NCI-H524 treated with DMSO at 0.1 percent for 48 hours (cell line): ENCODE results near the gene BBS9.
"Not testable (repeated sequence)": the region's sequence is repeated elsewhere in the genome, so short reads cannot be mapped to it uniquely, and the experiment has no call there.

ENCODE experiments used
- DNase-seq: peaks from one replicate; lab custom pipeline; 2025; lab: John Stamatoyannopoulos, UW

Gene BBS9

DNA sequence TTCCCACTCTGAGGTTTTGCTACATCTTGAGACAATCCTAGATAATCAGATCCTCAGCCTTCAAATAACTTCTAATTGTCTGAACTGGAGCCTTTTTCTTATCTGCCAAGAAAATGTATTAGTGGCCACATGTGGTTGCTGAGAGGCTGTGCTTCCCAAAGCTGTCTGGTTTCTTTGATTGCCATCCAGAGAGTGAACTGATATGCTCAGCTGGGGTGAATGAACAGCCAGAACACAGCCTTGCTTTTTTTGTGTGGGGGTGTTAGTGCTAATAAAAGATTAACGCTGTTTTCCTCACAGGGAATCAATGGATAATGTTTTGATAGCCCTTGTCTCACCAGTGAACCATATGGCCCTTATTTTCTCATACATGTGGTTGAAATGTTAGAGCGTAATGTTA, 66.9 kb downstream of the BBS9 start:
- DNase-seq, result peak; percentile 72

GRCh38 chr7:33200282-33200681, 70.9 kb downstream of the BBS9 start:
- DNase-seq, result no peak

DNA sequence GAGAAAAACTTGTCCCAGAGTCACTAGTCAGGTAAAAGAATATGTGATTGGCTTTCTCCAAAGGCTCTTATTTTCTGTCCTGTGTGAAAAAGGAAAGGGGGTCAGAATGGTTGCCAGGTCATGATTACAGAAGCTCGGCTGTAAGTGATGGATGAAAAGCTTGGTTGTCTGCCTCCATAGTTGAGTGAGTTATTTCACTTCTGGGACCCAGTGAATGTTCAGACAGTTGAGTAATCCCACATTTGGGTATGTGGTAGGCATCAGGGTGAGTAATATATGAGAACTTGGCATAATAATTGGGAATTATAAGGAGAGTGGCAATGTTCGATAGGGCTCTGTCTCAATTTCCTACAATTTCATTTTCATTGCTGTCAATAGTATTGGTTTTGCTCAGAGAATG, 72.5 kb downstream of the BBS9 start:
- no peak for DNase-seq

GRCh38 chr7:33210958-33211357, 81.6 kb downstream of the BBS9 start:
- no peak for DNase-seq

GRCh38 chr7:33212144-33212543, 82.8 kb downstream of the BBS9 start:
- no peak for DNase-seq

DNA sequence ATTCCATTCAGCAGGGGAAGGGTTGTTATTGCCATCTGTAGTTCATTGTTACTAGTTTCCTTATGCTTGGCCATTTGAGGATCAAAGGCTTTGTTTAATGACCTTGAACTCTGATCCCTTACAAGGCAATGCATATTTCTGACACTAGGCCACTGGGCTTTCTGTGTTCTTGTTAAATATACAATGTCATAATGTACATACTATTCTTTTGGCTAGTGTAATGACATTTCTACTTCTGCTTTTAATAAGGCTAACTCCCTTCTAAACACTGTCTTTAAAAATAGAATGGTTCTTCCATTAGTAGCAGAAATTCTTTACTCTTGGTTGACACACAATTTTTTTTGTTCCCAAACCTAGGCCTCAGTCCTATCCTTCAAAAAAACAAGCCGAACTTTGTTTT, 86.6 kb downstream of the BBS9 start:
- no peak for DNase-seq

GRCh38 chr7:33217595-33217994, 88.2 kb downstream of the BBS9 start:
- DNase-seq, result no peak

- not testable (repeated sequence) for DNase-seq
Observed at GRCh38 chr7:33218841-33219535, 89.6 kb downstream of the BBS9 start.

GRCh38 chr7:33220231-33220630, 90.9 kb downstream of the BBS9 start:
- no peak for DNase-seq

DNA sequence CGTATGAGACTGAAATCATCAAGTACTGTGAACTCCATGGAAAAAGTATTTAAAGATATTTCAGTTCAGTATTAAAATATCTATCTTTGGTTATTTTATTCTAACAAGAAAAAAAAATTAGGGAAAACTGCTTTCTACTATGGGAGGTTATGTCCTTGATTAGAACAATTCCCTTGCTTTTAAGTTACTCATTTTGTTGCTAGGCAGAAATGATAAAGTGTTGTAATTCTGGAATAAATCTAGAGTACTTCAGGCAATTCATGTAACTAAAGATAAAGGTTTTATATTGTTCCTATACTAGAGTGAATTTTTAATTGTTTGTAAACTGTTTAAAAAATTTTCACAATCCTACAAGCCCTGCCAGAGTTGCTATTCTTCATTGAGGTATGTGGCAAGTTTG, 92.0 kb downstream of the BBS9 start:
- DNase-seq, result no peak

GRCh38 chr7:33232632-33233145, 103.3 kb downstream of the BBS9 start:
- DNase-seq, result no peak

- DNase-seq, result no peak
Observed at GRCh38 chr7:33233659-33234058, 104.3 kb downstream of the BBS9 start.

GRCh38 chr7:33237036-33237435, 107.7 kb downstream of the BBS9 start:
- DNase-seq, result no peak

DNA sequence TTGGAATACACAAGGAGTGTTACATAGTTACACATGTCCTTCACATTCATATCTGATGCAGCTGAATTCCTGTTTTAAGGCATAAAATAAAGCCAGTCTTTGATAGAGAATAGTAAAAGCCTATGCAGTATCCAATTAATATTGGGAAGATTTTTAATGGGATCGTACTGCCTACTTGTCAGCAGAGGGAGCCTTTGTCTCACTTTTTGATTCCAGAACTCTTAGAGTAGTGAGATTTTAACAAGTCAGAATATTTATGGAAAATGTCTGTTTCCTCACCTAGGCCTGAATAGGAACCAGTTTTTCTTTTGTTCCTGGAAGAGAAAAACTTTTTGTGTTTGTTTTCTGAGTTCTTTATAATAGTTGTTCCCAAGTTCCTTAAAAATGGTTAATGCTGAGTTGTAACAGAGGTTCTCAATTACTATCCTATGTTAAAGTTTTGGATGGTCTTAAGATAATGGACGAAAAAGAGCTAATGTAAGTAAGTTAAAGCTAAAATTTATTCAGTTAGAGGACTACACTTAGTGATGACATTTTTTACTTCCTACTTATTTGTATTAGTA, 114.0 kb downstream of the BBS9 start:
- no peak for DNase-seq

- no peak for DNase-seq
Observed at GRCh38 chr7:33248671-33249070, 119.3 kb downstream of the BBS9 start.

DNA sequence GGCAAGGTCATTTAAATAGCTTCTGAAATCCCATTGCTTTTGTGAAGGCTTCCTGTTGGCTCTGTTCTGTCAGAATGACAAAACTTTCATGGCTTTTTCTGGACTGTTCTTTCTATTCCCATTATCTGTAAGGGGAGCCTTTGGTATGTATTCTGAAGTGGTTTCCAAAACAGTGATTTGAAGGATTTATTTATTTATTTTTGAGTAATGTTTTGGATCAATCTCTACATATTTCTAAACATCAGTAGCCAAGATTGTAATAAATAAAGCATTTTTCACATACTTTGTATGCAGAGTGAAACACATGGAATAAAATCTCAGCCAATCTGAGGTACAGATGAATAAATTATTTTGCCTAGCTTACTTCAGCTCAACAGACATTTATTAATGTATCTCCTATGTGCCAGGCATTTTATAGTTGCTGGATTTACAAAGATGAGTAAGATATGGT, 121.1 kb downstream of the BBS9 start:
- DNase-seq, result no peak

DNA sequence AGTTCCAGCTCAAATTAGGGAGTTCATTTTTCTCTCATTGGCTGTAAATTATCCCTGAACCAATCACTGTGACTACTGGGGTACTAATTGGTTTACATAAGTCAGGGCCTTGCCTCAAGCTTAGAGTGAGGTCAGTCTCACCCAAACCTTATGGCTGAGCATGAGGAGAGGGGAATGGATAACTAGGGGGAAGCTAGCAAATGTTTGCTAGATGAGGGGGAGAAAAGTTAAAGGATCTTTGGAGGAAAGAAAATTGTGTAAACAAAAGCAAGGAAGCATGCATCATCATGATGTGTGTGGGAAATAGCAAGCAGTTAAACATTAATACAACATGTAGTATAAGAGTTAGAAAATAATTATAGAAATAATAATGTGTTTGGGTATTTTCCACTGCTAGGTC, 121.9 kb downstream of the BBS9 start:
- no peak for DNase-seq

- DNase-seq, result no peak
Observed at GRCh38 chr7:33258491-33258951, 129.2 kb downstream of the BBS9 start.

DNA sequence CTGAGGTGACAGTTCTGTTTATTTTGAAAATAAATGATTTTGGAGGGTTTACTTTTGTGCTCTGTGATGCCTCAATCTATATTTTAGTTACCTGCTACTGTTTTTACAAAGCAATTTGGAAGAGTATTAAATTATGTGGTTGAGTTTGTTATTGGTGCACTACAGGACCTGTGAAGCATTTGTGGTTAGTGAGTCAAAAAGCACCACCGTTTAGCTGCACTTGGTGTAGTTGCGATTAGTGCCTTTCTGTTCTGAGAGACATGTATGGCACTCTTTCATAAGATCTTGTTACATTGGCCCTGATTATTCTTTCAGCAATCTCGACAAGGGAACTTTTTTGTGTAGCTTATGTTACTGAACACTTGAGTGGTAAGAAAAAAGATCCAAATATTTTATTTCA, 132.2 kb downstream of the BBS9 start:
- no peak for DNase-seq

- DNase-seq, result no peak
Observed at GRCh38 chr7:33262476-33262875, 133.1 kb downstream of the BBS9 start.

DNA sequence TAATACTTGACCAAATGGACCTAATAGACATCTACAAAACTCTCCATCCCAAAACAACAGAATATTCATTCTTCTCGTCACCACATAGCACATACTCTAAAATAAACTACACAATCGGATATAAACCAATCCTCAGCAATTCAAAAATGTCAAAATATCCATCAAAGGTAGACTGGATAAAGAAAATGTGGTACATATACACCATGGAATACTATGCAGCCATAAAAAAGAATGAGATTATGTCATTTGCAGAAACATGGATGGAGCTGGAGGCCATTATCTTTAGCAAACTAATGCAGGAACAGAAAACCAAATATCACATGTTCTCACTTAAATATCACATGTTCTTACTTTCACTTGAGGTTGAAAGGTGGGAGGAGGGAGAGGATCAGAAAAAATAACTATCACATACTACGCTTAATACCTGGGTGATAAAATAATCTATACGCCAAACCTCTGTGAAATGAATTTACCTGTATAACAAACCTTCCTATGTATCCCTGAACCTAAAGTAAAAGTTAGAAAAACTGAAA, 142.5 kb downstream of the BBS9 start:
- DNase-seq, result not testable (repeated sequence)

DNA sequence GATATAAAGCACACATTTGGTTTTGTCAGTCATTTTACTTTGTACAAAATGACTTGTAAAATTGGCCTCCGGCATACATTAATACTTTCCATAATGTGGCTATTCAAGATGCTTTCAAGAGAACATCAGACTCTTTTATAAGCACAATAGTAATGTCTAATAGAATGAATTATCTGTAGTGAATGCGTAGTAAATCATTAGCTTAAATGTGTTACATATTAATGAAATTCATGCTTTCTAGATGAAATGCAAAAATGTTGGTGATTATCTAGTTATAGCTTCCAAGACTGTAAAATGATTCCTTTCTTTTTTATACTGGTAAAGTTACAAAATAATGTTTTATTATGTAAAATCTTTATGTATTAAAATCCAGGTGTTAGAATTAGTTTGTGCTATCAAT, 144.0 kb downstream of the BBS9 start:
- no peak for DNase-seq

- DNase-seq, result no peak
Observed at GRCh38 chr7:33276325-33276724, 147.0 kb downstream of the BBS9 start.
